NCI-H1105 treated with DMSO at 0.1 percent for 48 hours (cell line): ENCODE measurements around the gene NTMT1.
"Not testable (repeated sequence)": the region's sequence is repeated elsewhere in the genome, so short reads cannot be mapped to it uniquely, and the experiment has no call there.

Experiments used
- DNase-seq: peaks from one replicate; lab custom pipeline; 2025; lab: John Stamatoyannopoulos, UW

Gene NTMT1

GRCh38 chr9:129654554-129655040 lies 28.6 kb downstream of the NTMT1 start:
- DNase-seq, result no peak

- DNase-seq, result no peak
Observed at GRCh38 chr9:129655154-129655553, 29.2 kb downstream of the NTMT1 start.

DNA sequence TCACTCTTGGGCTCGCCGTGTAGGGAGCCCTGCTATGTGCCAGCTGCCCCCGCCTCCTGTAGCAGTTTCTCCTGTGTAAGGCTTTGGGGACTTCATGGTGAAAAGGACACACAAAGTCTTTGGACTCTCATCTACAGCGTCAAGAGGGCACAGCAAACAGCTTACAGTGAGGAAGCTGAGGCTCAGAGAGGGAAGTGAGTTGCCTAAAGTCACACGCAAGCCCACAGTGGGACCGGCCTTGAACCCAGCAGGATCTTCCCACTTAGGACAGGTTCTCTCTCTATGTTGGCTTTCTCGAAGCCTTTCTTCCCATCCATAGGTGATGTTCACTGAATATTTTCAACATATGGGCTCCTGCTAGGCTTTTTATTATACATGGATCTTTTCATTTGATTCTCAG lies 29.7 kb downstream of the NTMT1 start:
- DNase-seq, result no peak

GRCh38 chr9:129656795-129657390 lies 30.9 kb downstream of the NTMT1 start:
- DNase-seq, result no peak

GRCh38 chr9:129661029-129661428 lies 35.1 kb downstream of the NTMT1 start:
- no peak for DNase-seq

DNA sequence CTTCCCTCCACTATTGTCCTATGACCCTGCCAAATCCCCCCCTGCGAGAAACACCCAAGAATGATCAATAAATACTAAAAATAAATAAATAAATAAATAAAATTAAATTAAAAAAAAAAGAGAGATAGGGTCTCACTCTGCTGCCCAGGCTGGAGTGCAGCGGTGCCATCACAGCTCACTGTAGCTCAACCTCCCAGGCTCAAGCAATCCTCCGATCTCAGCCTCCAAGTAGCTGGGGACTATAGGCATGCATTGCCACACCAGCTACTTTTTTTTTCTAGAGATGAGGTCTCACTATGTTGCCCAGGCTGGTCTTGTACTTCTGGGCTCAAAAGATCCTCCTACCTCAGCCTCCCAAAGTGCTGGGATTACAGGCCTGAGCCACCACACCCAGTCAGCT lies 36.3 kb downstream of the NTMT1 start:
- not testable (repeated sequence) for DNase-seq

GRCh38 chr9:129664746-129665388 lies 38.9 kb downstream of the NTMT1 start:
- DNase-seq, result no peak

DNA sequence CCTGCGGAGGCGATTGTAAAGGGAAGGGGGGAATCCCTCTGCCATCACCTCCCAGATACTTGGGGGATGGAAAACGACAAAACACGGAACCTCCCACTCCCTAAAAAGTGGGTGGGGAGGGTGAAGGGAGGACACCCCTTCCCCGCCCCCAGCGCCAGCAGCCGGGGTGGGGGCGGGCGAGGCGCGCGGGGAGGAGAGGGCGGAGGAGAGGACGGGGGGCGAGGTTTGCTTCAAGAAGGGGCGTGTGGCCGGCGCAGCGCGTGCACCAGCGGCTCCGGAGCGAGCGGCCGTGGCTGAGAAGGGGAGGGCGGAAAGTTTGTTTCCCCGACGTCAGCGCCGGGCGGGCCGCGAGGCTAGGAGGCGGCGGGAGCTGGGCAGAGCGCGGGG lies 39.4 kb downstream of the NTMT1 start, which contains the start of gene PRRX2:
Gene PRRX2, plus strand, starts transcription at position 259 of the 387 bp plus-strand sequence. CDS start 221 bp downstream, outside the sequence.
- no peak for DNase-seq

GRCh38 chr9:129665814-129666520 lies 40.0 kb downstream of the NTMT1 start:
- DNase-seq, result no peak

DNA sequence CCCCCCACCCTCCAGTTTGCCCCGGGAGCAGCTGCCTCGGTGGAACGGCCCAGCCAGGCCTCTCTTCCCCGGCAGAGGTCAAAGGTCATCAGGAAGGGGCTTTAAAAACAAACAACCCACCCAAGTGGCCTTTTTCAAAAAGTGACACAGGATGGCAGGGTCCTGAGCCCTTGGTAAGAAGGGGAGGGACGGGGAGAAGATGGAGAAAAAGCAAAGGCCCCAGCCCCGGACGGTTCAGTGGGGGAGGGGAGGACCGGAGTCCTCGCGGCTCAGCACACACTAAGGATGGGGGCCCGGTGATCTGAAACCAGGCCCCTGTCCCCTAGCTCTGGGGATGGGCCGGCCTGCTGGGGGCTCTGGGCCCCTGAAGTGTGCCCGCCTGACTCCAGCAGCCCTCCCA lies 40.6 kb downstream of the NTMT1 start:
- DNase-seq, result no peak

DNA sequence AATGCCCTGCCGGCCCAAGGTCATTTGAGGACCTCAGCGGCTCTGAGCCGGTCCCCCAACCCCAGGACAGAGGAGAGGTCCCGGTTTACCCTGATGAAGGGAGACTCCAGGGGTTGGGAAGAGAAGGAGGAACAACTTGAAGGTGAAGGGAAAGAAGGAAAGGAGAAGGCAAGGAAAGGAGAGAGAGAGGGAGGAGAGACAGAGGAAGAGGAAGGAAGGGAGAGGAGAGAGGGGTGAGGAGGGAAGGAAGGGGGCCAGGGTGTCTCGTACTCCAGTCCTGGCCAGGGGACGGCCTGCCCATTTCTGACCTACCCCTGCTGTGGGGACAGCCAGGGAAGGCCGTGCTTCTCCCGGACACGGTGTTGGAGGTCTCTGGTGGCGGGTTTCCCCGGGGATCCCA lies 41.4 kb downstream of the NTMT1 start:
- no peak for DNase-seq

DNA sequence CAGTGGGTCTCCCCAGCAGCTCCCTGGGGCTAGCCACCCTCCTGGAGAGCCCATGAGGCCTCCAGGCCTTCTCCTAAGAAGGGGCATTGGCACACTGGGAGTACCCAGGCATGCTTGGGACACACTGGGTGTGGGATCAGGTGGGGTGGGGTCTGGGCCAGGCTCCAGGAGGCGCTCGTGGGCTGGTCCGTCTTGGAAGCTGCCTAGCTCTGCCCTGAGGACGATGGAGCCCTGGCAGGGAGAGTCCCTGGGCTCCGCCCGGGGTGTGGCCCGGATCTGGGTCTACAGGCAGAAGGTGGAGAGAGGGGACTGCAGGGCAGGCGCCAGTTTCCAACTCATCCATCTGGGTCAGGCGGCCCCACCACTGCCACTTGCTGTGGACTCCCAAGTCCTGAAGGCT lies 41.9 kb downstream of the NTMT1 start:
- no peak for DNase-seq

GRCh38 chr9:129669141-129669718 lies 43.3 kb downstream of the NTMT1 start:
- no peak for DNase-seq

- no peak for DNase-seq
Observed at GRCh38 chr9:129669946-129670345, 44.0 kb downstream of the NTMT1 start.

DNA sequence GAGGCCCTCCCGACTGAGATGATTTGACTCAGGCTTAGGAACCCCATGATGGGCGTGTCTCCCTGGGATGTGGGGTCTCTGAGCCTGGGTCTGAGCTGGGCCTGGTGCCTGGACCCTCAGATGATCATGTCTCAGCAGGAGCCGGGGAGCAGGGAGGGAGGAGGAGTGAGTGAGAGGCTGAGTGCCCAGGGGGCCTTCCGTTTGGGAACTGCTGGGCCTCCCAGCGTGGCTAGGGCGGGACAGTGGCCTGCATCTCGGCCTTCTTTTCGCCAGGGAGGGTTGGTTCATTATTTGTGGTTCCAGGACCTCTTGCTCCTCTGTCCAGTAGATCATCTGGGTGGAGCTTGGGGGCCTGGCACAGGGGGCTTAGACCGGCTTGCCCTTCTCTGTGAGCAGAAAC lies 45.1 kb downstream of the NTMT1 start:
- DNase-seq, result no peak

DNA sequence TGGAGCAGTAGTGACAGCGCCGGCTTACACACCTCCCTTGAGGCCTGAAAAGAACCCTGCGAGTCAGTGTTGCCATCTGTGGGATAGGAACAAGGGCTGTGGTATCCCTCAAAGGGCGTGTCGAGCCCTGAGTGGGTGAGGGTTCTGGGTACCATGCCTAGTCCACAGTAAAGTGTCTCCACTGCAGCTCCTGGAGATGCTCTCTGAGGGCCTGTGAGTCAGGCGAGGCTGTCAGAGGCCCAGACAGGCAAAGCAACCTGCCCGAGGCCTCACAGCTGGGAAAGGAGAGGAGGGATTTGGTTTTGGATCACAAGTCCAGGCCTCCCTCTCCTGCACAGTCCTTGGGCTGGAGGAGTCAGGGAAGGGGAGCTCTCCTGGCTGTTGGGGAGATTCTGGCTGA lies 45.6 kb downstream of the NTMT1 start:
- no peak for DNase-seq

DNA sequence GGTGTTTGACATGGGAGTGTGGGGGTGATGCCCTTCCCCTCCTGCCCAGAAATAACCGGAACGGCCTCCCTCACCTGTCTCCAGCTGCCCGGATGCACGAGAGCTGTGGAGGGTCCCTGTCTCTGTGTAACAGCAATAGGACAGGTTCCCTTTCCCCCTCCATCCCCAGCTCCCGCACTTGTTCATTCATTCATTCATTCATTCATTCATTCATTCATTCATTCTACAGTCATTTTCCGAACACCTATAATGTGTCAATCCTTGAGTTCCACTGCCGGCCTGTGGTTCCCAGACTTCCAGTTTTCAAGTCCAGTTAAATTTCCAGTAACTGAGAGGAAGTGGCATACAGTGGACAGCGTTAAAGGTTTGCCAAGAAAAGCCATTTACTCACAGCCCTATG lies 46.7 kb downstream of the NTMT1 start:
- DNase-seq, result no peak

- DNase-seq, result no peak
Observed at GRCh38 chr9:129673602-129674001, 47.6 kb downstream of the NTMT1 start.

DNA sequence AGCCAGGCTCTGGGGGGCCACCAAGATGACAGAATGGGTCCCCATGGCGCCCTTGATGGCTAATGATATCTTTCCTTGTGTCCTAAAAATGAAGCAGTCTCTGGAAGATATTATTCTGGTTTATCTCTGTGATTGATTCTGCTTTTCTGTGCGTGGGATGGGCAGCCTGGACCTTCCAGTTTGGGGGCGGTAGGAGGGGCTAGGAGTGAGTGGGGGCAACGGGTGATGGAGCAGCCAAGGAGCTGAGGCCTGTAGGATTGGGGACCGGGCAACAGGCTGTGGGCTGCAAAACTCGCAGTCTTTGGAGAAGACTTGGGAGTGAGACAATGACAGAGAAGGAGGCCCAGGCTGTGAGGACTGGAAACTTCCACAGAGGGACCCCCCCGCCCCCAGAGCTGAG lies 48.3 kb downstream of the NTMT1 start:
- DNase-seq, result no peak

DNA sequence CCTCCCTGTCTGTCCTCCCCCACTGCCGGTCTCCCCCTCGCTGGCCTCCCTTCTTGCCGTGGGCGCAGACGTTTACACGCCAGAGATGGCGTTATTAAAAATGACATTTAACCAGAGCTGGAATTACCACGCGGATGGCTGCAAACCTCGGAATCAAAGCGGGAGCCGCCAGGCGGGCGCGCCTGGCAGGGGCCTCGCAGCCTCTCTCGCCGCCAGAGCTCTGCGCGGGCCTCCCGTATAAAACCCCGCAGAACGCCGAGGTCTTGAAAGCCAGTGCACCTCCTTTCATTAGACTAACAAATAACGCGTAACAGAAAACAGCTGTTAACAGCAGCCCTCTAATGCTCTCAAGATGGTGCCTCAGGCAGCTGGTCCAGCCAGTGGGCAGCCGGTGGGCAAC lies 49.7 kb downstream of the NTMT1 start:
- DNase-seq, result no peak

DNA sequence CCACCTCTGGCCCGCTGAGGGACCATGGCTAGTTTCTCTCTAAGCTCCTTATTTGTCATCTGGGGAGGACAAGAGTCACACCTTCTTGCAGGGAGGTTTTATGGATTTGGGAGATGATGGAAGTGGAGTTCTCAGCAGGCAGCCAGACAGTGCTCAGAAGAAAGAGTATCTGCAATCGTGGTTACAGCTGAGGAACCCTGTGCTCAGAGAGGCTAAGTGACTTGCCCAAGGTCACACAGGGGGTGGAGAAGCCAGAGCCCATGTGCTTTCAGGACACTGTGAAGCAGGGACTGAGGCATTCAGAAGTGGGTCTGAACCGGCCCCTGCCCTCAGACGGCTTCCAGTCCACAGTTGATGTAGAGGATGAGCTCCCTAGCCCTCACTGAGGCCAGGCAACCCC lies 50.3 kb downstream of the NTMT1 start:
- DNase-seq, result no peak

DNA sequence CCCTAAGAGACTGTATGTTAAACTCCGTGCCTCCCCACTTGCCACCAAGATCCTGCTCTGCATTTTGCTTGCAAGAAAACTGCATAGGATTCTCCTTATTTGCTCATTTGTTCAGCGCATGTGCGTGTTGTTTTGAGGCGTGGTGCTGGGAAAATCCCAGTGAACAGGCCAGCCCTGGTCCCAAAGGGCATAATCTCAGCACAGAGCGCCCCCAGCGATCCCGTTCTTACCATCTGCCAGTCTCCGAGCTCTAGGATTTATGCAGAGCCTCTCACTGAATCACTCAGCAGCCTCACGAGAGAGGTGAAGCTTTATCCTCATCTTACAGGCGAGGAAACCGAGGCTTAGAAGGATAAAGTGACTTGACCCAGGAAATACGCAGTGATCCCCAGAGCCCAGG lies 51.0 kb downstream of the NTMT1 start:
- DNase-seq, result no peak

DNA sequence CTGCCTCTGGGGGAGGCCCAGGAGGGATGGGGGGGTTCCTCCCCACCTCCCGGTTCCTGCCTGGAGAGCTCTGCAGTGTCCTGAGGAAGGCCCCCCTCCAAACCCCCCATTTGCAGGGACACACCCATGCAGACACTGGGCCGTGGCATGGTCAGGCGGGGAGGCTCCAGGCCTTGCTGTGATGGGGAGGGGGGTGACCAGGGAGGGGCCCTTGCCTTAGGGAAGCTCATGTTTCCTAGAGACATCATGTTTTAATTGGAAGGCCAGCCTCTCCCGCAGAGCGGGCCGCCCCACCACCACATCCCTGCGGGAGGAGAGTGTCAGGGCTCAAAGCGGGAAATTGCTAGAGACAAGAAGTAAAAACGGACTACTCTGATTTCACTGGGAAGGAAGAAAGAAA lies 51.5 kb downstream of the NTMT1 start:
- DNase-seq, result no peak
